ENCODE data around the gene CSTF1.
A peak's percentile ranks its signal among the peaks of the same experiment; 100 is the strongest.
"Not testable (repeated sequence)": the region's sequence is repeated elsewhere in the genome, so short reads cannot be mapped to it uniquely, and the experiment has no call there.

The CSTF1 gene

GRCh38 chr20:56380375-56380774 lies 12.1 kb upstream of the CSTF1 start:
- TF ChIP-seq POLR2A (IDR thresholded peaks at IDR 0.05; ENCODE audit: low read length) (no peak), GATA1 (IDR thresholded peaks at IDR 0.05; ENCODE audit: low read depth, low read length) (no peak)
- no peak for DNase-seq

- TF ChIP-seq POLR2A (IDR thresholded peaks at IDR 0.05; ENCODE audit: low read length): no peak
- no peak for TF ChIP-seq GATA1 (IDR thresholded peaks at IDR 0.05; ENCODE audit: low read depth, low read length)
- no peak for DNase-seq
These were observed 10.9 kb upstream of the CSTF1 start for GRCh38 chr20:56381501-56381900.

GRCh38 chr20:56382696-56383095 lies 9.7 kb upstream of the CSTF1 start:
- peak in 1 of 2 experiments; percentile 14 for DNase-seq
- TF ChIP-seq POLR2A (IDR thresholded peaks at IDR 0.05; ENCODE audit: low read length) (no peak), GATA1 (IDR thresholded peaks at IDR 0.05; ENCODE audit: low read depth, low read length) (no peak)

GRCh38 chr20:56383334-56383733 lies 9.1 kb upstream of the CSTF1 start:
- no peak for DNase-seq
- TF ChIP-seq POLR2A (IDR thresholded peaks at IDR 0.05; ENCODE audit: low read length): no peak

- no peak for DNase-seq
- TF ChIP-seq POLR2A (IDR thresholded peaks at IDR 0.05; ENCODE audit: low read length) (no peak), GATA1 (IDR thresholded peaks at IDR 0.05; ENCODE audit: low read depth, low read length) (no peak)
These were observed 7.3 kb upstream of the CSTF1 start for GRCh38 chr20:56385130-56385529.

GRCh38 chr20:56386219-56386618 lies 6.2 kb upstream of the CSTF1 start:
- no peak for TF ChIP-seq POLR2A (IDR thresholded peaks at IDR 0.05; ENCODE audit: low read length)
- TF ChIP-seq GATA1 (IDR thresholded peaks at IDR 0.05; ENCODE audit: low read depth, low read length): no peak
- no peak for DNase-seq

- TF ChIP-seq GATA1 (IDR thresholded peaks at IDR 0.05; ENCODE audit: low read depth, low read length): no peak
- TF ChIP-seq POLR2A (IDR thresholded peaks at IDR 0.05; ENCODE audit: low read length): no peak
- DNase-seq: no peak
These were observed 3.6 kb upstream of the CSTF1 start for GRCh38 chr20:56388882-56389281.

GRCh38 chr20:56389807-56390206 lies 2.6 kb upstream of the CSTF1 start:
- no peak for TF ChIP-seq POLR2A (IDR thresholded peaks at IDR 0.05; ENCODE audit: low read length)
- TF ChIP-seq GATA1 (IDR thresholded peaks at IDR 0.05; ENCODE audit: low read depth, low read length): no peak
- no peak for DNase-seq

GRCh38 chr20:56390396-56390795 lies 2.0 kb upstream of the CSTF1 start:
- not testable (repeated sequence) for DNase-seq

GRCh38 chr20:56391037-56391436 lies 1.4 kb upstream of the CSTF1 start:
- TF ChIP-seq GATA1 (IDR thresholded peaks at IDR 0.05; ENCODE audit: low read depth, low read length): no peak
- TF ChIP-seq POLR2A (IDR thresholded peaks at IDR 0.05; ENCODE audit: low read length): no peak
- peak in 1 of 2 experiments; percentile 52 for DNase-seq

- TF ChIP-seq GATA1 (IDR thresholded peaks at IDR 0.05; ENCODE audit: low read depth, low read length) (no peak), POLR2A (IDR thresholded peaks at IDR 0.05; ENCODE audit: low read length) (no peak)
- peak; percentile 70 to 79 for DNase-seq
These were observed 781 bp upstream of the CSTF1 start for GRCh38 chr20:56391596-56392131.

GRCh38 chr20:56392881-56393482 lies 537 bp downstream of the CSTF1 start:
- peak; percentile 39 to 58 for DNase-seq
- TF ChIP-seq GATA1 (IDR thresholded peaks at IDR 0.05; ENCODE audit: low read depth, low read length) (no peak), POLR2A (IDR thresholded peaks at IDR 0.05; ENCODE audit: low read length) (no peak)

GRCh38 chr20:56393653-56394052 lies 1.2 kb downstream of the CSTF1 start:
- no peak for TF ChIP-seq POLR2A (IDR thresholded peaks at IDR 0.05; ENCODE audit: low read length)
- TF ChIP-seq GATA1 (IDR thresholded peaks at IDR 0.05; ENCODE audit: low read depth, low read length): no peak
- no peak for DNase-seq

- TF ChIP-seq POLR2A (IDR thresholded peaks at IDR 0.05; ENCODE audit: low read length) (no peak), GATA1 (IDR thresholded peaks at IDR 0.05; ENCODE audit: low read depth, low read length) (no peak)
- no peak for DNase-seq
These were observed 2.7 kb downstream of the CSTF1 start for GRCh38 chr20:56395166-56395565.

GRCh38 chr20:56400001-56400640 lies 7.7 kb downstream of the CSTF1 start:
- TF ChIP-seq GATA1 (IDR thresholded peaks at IDR 0.05; ENCODE audit: low read depth, low read length) (no peak), POLR2A (IDR thresholded peaks at IDR 0.05; ENCODE audit: low read length) (no peak)
- peak; percentile 77 to 85 for DNase-seq

All from erythroblast (primary cell).